GM12864 (cell line): ENCODE results near the gene DDX10.

Experiments
- DNase-seq: peaks from one replicate; pipeline ENCODE4 v3.0.0-alpha.2; 2011; ENCODE audit warnings: low read depth
- H3K4me3 ChIP-seq: 2 replicates; pipeline ENCODE4 v1.5.1; 2011; ENCODE audit warnings: mild to moderate bottlenecking, low read depth, low read length, control low read depth
- CTCF ChIP-seq: IDR thresholded peaks from 2 replicates; pipeline ENCODE4 v1.5.1; 2011; ENCODE audit warnings: low read depth, mild to moderate bottlenecking, moderate library complexity, low read length, control low read depth, inconsistent platforms; ENCODE audit errors: missing control alignments

The DDX10 gene

GRCh38 chr11:108694846-108695245, 30.0 kb downstream of the DDX10 start:
- no peak for DNase-seq
- no peak overlapping the region for H3K4me3 ChIP-seq
- no peak for TF ChIP-seq CTCF

GRCh38 chr11:108697872-108698473, 33.1 kb downstream of the DDX10 start:
- H3K4me3 ChIP-seq = no peak overlapping the region
- peak; percentile 84 for TF ChIP-seq CTCF
- peak; percentile 50 for DNase-seq

GRCh38 chr11:108698844-108699642, 34.2 kb downstream of the DDX10 start:
- no peak overlapping the region for H3K4me3 ChIP-seq
- no peak for DNase-seq
- TF ChIP-seq CTCF = no peak

- TF ChIP-seq CTCF = no peak
- H3K4me3 ChIP-seq = no peak overlapping the region
- DNase-seq = no peak
Observed at GRCh38 chr11:108703916-108704315, 39.0 kb downstream of the DDX10 start.

- DNase-seq = no peak
- no peak overlapping the region for H3K4me3 ChIP-seq
Observed at GRCh38 chr11:108705061-108705460, 40.2 kb downstream of the DDX10 start.

GRCh38 chr11:108708173-108708572, 43.3 kb downstream of the DDX10 start:
- DNase-seq = no peak
- TF ChIP-seq CTCF = no peak
- no peak overlapping the region for H3K4me3 ChIP-seq

More at GRCh38 chr11:108705061-108705460, 40.2 kb downstream of the DDX10 start:
- no peak for TF ChIP-seq CTCF

- TF ChIP-seq CTCF = no peak
- DNase-seq = no peak
- no peak overlapping the region for H3K4me3 ChIP-seq
Observed at GRCh38 chr11:108709741-108710140, 44.9 kb downstream of the DDX10 start.
